WI38 (cell line): ENCODE measurements around the gene TMEM131.

Experiments
- H3K4me3 ChIP-seq: 2 replicates; pipeline ENCODE4 v1.5.1; 2011; ENCODE audit warnings: low read depth, mild to moderate bottlenecking, control low read depth, low read length
- TF ChIP-seq, protein P1 (sequence below): IDR thresholded peaks from 2 replicates; pipeline ENCODE4 v1.5.1; 2012; ENCODE audit warnings: low read depth, mild to moderate bottlenecking, control low read depth, low read length

Gene TMEM131

GRCh38 chr2:97739020-97739892 lies 256.5 kb downstream of the TMEM131 start:
- TF ChIP-seq, protein P1, sequence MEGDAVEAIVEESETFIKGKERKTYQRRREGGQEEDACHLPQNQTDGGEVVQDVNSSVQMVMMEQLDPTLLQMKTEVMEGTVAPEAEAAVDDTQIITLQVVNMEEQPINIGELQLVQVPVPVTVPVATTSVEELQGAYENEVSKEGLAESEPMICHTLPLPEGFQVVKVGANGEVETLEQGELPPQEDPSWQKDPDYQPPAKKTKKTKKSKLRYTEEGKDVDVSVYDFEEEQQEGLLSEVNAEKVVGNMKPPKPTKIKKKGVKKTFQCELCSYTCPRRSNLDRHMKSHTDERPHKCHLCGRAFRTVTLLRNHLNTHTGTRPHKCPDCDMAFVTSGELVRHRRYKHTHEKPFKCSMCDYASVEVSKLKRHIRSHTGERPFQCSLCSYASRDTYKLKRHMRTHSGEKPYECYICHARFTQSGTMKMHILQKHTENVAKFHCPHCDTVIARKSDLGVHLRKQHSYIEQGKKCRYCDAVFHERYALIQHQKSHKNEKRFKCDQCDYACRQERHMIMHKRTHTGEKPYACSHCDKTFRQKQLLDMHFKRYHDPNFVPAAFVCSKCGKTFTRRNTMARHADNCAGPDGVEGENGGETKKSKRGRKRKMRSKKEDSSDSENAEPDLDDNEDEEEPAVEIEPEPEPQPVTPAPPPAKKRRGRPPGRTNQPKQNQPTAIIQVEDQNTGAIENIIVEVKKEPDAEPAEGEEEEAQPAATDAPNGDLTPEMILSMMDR, result no peak
- no peak overlapping the region for H3K4me3 ChIP-seq

DNA sequence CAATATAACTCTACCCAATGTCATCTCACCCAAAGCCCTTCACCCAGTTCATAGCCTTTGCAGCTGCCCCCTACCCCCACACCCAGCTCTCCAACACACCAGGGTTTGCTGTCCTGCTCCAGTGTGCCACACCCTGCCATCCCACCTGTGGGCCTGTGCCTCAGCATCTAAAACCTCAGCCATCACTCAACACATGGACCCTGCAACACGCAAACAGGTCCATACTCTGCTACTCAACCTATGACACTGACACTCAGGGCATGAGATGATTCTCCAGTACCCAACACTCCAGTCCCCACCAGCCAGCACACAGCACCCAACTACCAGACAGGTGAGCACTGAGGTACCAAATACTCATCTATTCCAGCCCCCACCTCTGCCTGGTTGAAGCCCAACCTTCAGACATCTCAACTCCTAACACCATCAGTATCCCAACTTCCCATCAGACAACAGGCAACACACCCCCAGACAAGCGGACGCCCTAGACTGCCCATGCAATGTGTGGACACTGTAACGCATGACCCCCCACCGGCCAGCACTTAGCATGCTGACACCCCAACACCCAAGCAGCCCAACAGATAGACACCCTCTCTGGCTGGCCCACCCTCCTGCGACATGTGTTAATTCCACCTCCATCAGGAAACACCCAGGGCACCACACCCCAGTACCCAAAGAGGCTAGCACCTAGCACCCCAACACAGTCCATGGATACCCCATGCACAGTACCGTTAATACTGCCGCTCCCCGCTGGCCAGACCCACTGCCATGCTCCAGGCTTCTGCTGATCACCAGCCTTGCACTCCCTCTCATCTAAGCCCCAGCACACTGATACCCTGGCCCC lies 257.3 kb downstream of the TMEM131 start:
- H3K4me3 ChIP-seq, result no peak overlapping the region
- TF ChIP-seq, protein P1, result no peak

- H3K4me3 ChIP-seq, result no peak overlapping the region
- TF ChIP-seq, protein P1, result no peak
Observed at GRCh38 chr2:97737421-97738178, 258.1 kb downstream of the TMEM131 start.

DNA sequence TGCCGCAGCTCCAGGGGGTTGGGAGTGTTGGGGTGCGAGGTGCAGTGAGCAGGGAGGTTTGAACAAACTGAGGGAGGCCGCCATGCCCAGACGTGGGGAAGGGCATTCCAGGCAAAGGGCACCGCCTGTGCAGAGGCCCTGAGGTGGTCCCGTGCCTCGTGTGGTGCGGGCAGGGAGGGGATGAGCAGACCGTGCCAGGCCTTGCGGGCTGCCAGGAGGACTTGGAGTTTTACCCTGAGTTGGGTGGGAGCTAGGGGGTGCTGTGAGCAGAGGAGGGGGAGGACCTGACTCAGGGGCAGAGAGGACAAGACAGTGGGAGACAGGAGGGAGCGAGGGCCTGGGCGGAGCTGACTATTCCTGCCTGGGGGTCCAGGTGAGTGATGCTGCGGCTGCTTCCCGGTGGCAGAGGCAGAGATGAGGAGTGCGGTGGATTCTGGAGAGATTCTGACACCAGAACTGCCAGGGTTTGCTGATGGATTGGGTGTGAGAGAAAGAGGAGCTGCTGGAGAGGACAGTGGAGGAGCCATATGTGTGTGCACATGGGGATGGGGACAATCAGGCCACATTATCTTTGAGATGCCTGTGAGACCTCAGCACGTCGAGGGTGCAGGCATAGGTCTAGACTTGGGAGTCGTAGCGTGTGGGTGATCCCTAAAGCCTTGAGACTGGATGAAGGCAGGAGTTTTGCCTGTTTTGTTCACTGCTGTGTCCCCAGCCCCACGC lies 259.0 kb downstream of the TMEM131 start:
- TF ChIP-seq, protein P1, result no peak
- no peak overlapping the region for H3K4me3 ChIP-seq

DNA sequence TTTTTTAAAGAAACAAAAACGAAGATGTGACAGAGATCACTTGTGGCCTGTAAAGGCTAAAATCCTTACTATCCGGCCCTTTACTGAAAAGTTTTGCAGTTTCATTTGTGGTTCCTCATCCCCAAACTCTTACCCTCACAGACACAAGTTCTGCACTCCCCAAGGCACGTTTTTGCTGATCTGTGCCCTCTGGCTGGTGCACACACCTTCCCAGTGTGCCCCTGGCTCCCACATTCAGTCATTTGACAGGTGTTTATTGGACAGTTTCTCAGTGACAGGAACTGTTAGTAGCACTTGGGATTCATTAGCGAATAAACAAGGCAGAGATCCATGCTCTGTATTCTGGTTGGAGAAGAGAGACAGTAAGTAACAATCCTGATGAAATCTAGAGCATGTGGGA lies 259.6 kb downstream of the TMEM131 start:
- H3K4me3 ChIP-seq, result no peak overlapping the region
- TF ChIP-seq, protein P1, result no peak

GRCh38 chr2:97735161-97735561 lies 260.6 kb downstream of the TMEM131 start:
- TF ChIP-seq, protein P1, result no peak
- H3K4me3 ChIP-seq, result no peak overlapping the region
